HCT116 (cell line): Measurements from ENCODE around the gene MYO5C. TPM values are rescaled to one million over a fixed set of nuclear protein-coding genes. Genes with fewer than 3 reads are reported as not detected.
A peak's percentile ranks its signal among the peaks of the same experiment; 100 is the strongest.

Source experiments
- ATAC-seq: fragments of 200-7000 bp; cut with Tn5 transposase; 2 replicates; pipeline ENCODE4 v1.9.1; 2020; ENCODE audit warnings: mild to moderate bottlenecking, moderate library complexity
- BruUV-seq: library from RNA; stranded (reverse); fragments of 400-500 nt; replicated peaks from 2 replicates; lab custom pipeline; 2021; lab: Mats Ljungman, UMichigan
- CTCF ChIA-PET: fragments of 300-600 bp; sonication (Branson Sonifier 250); formaldehyde crosslinking; loops from one replicate; lab custom pipeline; 2021; ENCODE audit warnings: antibody characterized with exemption; lab: Charles Lee
- POLR2A ChIA-PET: fragments of 300-600, 350-600 bp; sonication (Branson Sonifier 250); formaldehyde crosslinking; loops from one replicate; lab custom pipeline; 2021; ENCODE audit warnings: antibody characterized with exemption; lab: Charles Lee
- RAD21 ChIA-PET, 2 experiments: fragments of 300-600 bp; sonication (Branson Sonifier 250); formaldehyde crosslinking; loops; one replicate each; lab custom pipeline; 2023; ENCODE audit warnings: low total read pairs in 2 of 2; ENCODE audit not compliant: uncharacterized antibody in 2 of 2, unreplicated experiment in 2 of 2, low non-redundant PET in 1 of 2; lab: Charles Lee
- DNase-seq: peaks from one replicate; pipeline ENCODE4 v3.0.0-alpha.2; 2010; ENCODE audit warnings: low read depth, low spot score
- H2AFZ ChIP-seq: fragments of 200-600 bp; shearing (Covaris generic), sonication (generic); 2 replicates; pipeline ENCODE4 v1.6.1; 2017; ENCODE audit warnings: low read depth, mixed run types, mixed read lengths, antibody characterized with exemption, low read length; ENCODE audit not compliant: poor library complexity, severe bottlenecking
- H3K27ac ChIP-seq: 2 replicates; pipeline ENCODE4 v1.5.1; 2012; ENCODE audit warnings: low read depth, low read length
- H3K27me3 ChIP-seq: fragments of 200-600 bp; sonication (generic); 2 replicates; pipeline ENCODE4 v1.6.1; 2016; ENCODE audit warnings: mixed run types, low read length, mixed read lengths; ENCODE audit not compliant: insufficient read depth
- H3K36me3 ChIP-seq, 2 experiments: fragments of 200-500 bp in 1 of 2; fragments of 200-600 bp in 1 of 2; sonication (Bioruptor generic) in 1 of 2; sonication (generic) in 1 of 2; 2 replicates each; pipeline versions ENCODE4 v1.5.1 to v1.6.1; 2014 to 2016; ENCODE audit warnings: low read length in 2 of 2, inconsistent platforms in 1 of 2, mixed read lengths in 1 of 2, mixed run types in 1 of 2; ENCODE audit not compliant: insufficient read depth in 2 of 2, control insufficient read depth in 1 of 2
- H3K4me1 ChIP-seq, 2 experiments: fragments of 200-600 bp in 1 of 2; sonication (generic) in 1 of 2; 2 replicates each; pipeline versions ENCODE4 v1.5.1 to v1.6.1; 2012 to 2017; ENCODE audit warnings: low read length in 2 of 2, inconsistent platforms in 1 of 2, mild to moderate bottlenecking in 1 of 2, mixed read lengths in 1 of 2, mixed run types in 1 of 2, moderate library complexity in 1 of 2; ENCODE audit not compliant: insufficient read depth in 2 of 2, control insufficient read depth in 1 of 2
- H3K4me2 ChIP-seq: fragments of 200-600 bp; sonication (generic); 2 replicates; pipeline ENCODE4 v1.6.1; 2017; ENCODE audit warnings: mixed run types, low read length, mixed read lengths
- H3K4me3 ChIP-seq, 2 experiments: fragments of 200-600 bp in 1 of 2; sonication (generic) in 1 of 2; replicated peaks in 1 of 2; 2 replicates each; pipeline ENCODE4 v1.5.1; 2011 to 2016; ENCODE audit warnings: low read length in 2 of 2, control low read depth in 1 of 2, low read depth in 1 of 2, mild to moderate bottlenecking in 1 of 2, mixed read lengths in 1 of 2, mixed run types in 1 of 2
- H3K79me2 ChIP-seq: fragments of 200-600 bp; sonication (generic); 2 replicates; pipeline ENCODE4 v1.6.1; 2017; ENCODE audit warnings: mild to moderate bottlenecking, mixed run types, low read length, moderate library complexity, mixed read lengths; ENCODE audit not compliant: insufficient read depth
- H3K9ac ChIP-seq: fragments of 200-600 bp; sonication (generic); 2 replicates; pipeline ENCODE4 v1.6.1; 2016; ENCODE audit warnings: low read length, mixed read lengths
- H3K9me2 ChIP-seq: fragments of 200-600 bp; sonication (generic), shearing (Covaris generic); 2 replicates; pipeline ENCODE4 v1.6.1; 2017; ENCODE audit warnings: mixed run types, mild to moderate bottlenecking, moderate library complexity; ENCODE audit not compliant: insufficient read depth
- H3K9me3 ChIP-seq, 2 experiments: fragments of 200-500 bp in 1 of 2; fragments of 200-600 bp in 1 of 2; sonication (Bioruptor generic) in 1 of 2; sonication (generic) in 1 of 2; 2 replicates each; pipeline ENCODE4 v1.6.1; 2014 to 2017; ENCODE audit warnings: low read length in 2 of 2, mixed read lengths in 2 of 2, inconsistent platforms in 1 of 2, low read depth in 1 of 2, mild to moderate bottlenecking in 1 of 2, mixed run types in 1 of 2, moderate library complexity in 1 of 2; ENCODE audit not compliant: control insufficient read depth in 1 of 2, insufficient read depth in 1 of 2
- H4K20me1 ChIP-seq: fragments of 200-600 bp; sonication (generic), shearing (Covaris generic); 2 replicates; pipeline ENCODE4 v1.6.1; 2017; ENCODE audit warnings: mixed run types, mild to moderate bottlenecking, moderate library complexity; ENCODE audit not compliant: insufficient read depth
- CEBPB ChIP-seq: IDR thresholded peaks from 2 replicates; pipeline ENCODE4 v1.6.1; 2012; ENCODE audit warnings: low read depth
- ELF1 ChIP-seq: IDR thresholded peaks from 2 replicates; pipeline ENCODE4 v1.6.1; 2012; ENCODE audit warnings: low read depth, borderline replicate concordance
- EZH2phosphoT487 ChIP-seq: fragments of 200-600 bp; IDR thresholded peaks from 2 replicates; pipeline ENCODE4 v1.6.1; 2018; ENCODE audit warnings: antibody characterized with exemption, borderline replicate concordance
- FOSL1 ChIP-seq: IDR thresholded peaks from 2 replicates; pipeline ENCODE4 v1.6.1; 2012; ENCODE audit warnings: low read depth
- SRF ChIP-seq: IDR thresholded peaks from 2 replicates; pipeline ENCODE4 v1.6.1; 2012; ENCODE audit warnings: low read depth
- TCF7L2 ChIP-seq: IDR thresholded peaks from 2 replicates; pipeline ENCODE4 v1.7.0; 2011; ENCODE audit warnings: borderline replicate concordance, inconsistent platforms; ENCODE audit not compliant: insufficient read depth, insufficient read length; ENCODE audit errors: extremely low read depth
- ZFX ChIP-seq: fragments of 450-650 bp; IDR thresholded peaks from 2 replicates; pipeline ENCODE4 v1.6.1; 2017
- ZNF274 ChIP-seq: fragments of 200-500 bp; sonication (Bioruptor generic); IDR thresholded peaks from 2 replicates; pipeline ENCODE4 v1.6.1; 2014; ENCODE audit warnings: mild to moderate bottlenecking, low read depth, low read length, inconsistent platforms
- intact Hi-C: fragments of 100-400 bp; cut with micrococcal nuclease; formaldehyde crosslinking; loops from 2 replicates; pipeline ENCODE4 v1.10.0; 2022
- total RNA-seq: library from RNA; stranded (reverse); gene quantifications from one replicate; pipeline ENCODE4 v1.2.1, GENCODE V29; 2021; ENCODE audit not compliant: unreplicated experiment
- TF ChIP-seq, protein P1 (sequence below), 3 experiments: fragments of 200-600 bp in 1 of 3; sonication (generic) in 1 of 3; IDR thresholded peaks in 2 of 3; conservative IDR thresholded peaks in 1 of 3; 2 replicates each; pipeline ENCODE4 v1.5.1; 2012 to 2017; ENCODE audit warnings: low read depth in 2 of 3, low read length in 2 of 3, antibody characterized with exemption in 1 of 3, borderline replicate concordance in 1 of 3, control low read depth in 1 of 3, mild to moderate bottlenecking in 1 of 3, mixed read lengths in 1 of 3, mixed run types in 1 of 3, moderate library complexity in 1 of 3; ENCODE audit not compliant: insufficient read depth in 1 of 3
- TF ChIP-seq, protein P2 (sequence below): IDR thresholded peaks from 2 replicates; pipeline ENCODE4 v1.6.1; 2012

The MYO5C gene
- total RNA-seq, 1 experiment from 2014 or later, result 34.0 TPM

DNA sequence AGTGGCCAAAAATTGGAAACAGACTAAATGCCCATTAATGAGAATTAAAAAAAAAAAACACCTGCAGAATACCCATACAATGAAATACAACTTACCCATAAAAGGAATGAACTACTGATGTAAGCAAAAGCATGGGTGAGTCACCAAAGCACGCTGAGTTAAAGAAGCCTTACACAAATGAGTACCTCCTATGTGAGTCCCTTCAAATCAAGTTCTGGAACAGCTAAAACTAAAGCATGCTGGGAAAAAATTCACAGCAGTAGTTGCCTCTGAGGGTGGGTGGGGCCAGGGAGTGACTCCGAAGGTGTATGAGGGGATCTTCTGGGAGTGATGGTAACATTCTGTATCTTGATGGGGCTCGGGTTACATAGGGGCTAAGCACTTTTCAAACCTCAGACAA, 11.4 kb downstream of the MYO5C start:
- ATAC-seq (peak; percentile 44; the same call in 1 of the 2 replicates), DNase-seq (no peak)
- no peaks in the 10 kb centered on the region for H3K9me2 ChIP-seq
- H3K36me3 ChIP-seq, result peaks cover 3 to 5% of the 10 kb centered on the region in 2 experiments; a peak in 3 of 4 replicates
- ChIA-PET POLR2A (no interaction called here), RAD21 (no interaction called here), CTCF (no interaction called here)
- H3K4me3 ChIP-seq, result no peak overlapping the region
- intact Hi-C loops, result no loop called here
- no peak for TF ChIP-seq ZNF274
- no peak for TF ChIP-seq ZFX
- TF ChIP-seq EZH2phosphoT487, result no peak
- no peak for TF ChIP-seq CEBPB
- TF ChIP-seq FOSL1, result no peak
- no peak for TF ChIP-seq TCF7L2
- TF ChIP-seq, protein P1, sequence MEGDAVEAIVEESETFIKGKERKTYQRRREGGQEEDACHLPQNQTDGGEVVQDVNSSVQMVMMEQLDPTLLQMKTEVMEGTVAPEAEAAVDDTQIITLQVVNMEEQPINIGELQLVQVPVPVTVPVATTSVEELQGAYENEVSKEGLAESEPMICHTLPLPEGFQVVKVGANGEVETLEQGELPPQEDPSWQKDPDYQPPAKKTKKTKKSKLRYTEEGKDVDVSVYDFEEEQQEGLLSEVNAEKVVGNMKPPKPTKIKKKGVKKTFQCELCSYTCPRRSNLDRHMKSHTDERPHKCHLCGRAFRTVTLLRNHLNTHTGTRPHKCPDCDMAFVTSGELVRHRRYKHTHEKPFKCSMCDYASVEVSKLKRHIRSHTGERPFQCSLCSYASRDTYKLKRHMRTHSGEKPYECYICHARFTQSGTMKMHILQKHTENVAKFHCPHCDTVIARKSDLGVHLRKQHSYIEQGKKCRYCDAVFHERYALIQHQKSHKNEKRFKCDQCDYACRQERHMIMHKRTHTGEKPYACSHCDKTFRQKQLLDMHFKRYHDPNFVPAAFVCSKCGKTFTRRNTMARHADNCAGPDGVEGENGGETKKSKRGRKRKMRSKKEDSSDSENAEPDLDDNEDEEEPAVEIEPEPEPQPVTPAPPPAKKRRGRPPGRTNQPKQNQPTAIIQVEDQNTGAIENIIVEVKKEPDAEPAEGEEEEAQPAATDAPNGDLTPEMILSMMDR (IDR thresholded peaks at IDR 0.05 in 2 of 3, conservative IDR thresholded peaks at IDR 0.05 in 1 of 3; ENCODE audit: borderline replicate concordance in 1 of 3, insufficient read depth in 1 of 3, low read depth in 2 of 3, low read length in 2 of 3), result no peak
- no peak for TF ChIP-seq SRF
- TF ChIP-seq ELF1, result no peak
- TF ChIP-seq, protein P2, sequence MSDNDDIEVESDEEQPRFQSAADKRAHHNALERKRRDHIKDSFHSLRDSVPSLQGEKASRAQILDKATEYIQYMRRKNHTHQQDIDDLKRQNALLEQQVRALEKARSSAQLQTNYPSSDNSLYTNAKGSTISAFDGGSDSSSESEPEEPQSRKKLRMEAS, result no peak
- H3K27ac ChIP-seq, result no peak overlapping the region
- no peak overlapping the region for H3K4me2 ChIP-seq
- no peaks in the 10 kb centered on the region for H3K27me3 ChIP-seq
- no peaks in the 10 kb centered on the region for H4K20me1 ChIP-seq
- no peak overlapping the region for H2AFZ ChIP-seq
- H3K4me1 ChIP-seq, result peaks cover 7 to 10% of the 10 kb centered on the region in 2 experiments; a peak in 2 of 4 replicates
- H3K9ac ChIP-seq, result no peak overlapping the region
- no peaks in the 10 kb centered on the region for H3K9me3 ChIP-seq
- no TSS peak for BruUV-seq
- H3K79me2 ChIP-seq, result peaks cover 33% of the 10 kb centered on the region; the same call in 1 of the 2 replicates
